NCI-H2029 treated with DMSO at 0.1 percent for 48 hours (cell line): ENCODE measurements around the gene KCNN2.

Source experiments
- DNase-seq: peaks from one replicate; lab custom pipeline; 2025; lab: John Stamatoyannopoulos, UW

The KCNN2 gene

GRCh38 chr5:114362977-114363761 is 1.3 kb downstream of the KCNN2 start:
- no peak for DNase-seq

DNA sequence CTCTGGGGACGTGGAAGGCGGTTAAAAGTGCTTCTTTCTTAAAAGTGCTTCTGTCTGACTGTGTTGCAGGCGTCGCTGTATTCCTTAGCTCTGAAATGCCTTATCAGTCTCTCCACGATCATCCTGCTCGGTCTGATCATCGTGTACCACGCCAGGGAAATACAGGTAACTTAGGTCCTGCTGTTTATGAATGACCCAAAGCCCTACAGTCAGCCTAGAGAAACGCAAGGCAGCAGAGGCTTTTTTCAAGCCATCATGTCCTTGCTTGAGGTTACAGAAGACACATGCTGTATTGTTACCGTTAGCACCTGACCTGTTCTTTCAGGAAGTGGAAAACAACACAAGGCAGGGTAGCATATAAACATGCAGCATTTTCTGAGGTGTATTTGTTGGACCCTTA is 2.0 kb downstream of the KCNN2 start:
- DNase-seq, result no peak

- no peak for DNase-seq
These were observed 5.2 kb downstream of the KCNN2 start for GRCh38 chr5:114367029-114367428.

- no peak for DNase-seq
These were observed 8.0 kb downstream of the KCNN2 start for GRCh38 chr5:114369680-114370417.

- DNase-seq, result no peak
These were observed 15.4 kb downstream of the KCNN2 start for GRCh38 chr5:114377050-114377844.

DNA sequence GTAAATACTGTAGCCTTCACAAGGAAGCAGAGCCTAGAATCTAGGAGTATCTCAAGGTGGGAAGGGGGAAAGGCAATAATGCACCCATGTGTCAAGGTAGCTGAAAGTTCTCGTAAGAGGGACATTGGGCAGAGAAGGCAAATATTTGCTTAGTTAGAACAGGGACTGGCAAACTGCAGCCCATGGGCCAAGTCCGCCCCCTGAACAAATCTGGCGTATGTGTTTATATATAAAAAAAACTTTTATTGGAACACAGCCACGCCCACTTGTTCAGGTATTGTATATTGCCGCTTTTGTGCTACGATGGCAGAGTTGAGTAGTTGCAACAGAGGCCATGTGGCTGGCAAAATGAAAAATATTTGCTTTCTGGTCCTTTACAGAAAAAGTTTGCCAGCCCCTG is 16.1 kb downstream of the KCNN2 start:
- no peak for DNase-seq

DNA sequence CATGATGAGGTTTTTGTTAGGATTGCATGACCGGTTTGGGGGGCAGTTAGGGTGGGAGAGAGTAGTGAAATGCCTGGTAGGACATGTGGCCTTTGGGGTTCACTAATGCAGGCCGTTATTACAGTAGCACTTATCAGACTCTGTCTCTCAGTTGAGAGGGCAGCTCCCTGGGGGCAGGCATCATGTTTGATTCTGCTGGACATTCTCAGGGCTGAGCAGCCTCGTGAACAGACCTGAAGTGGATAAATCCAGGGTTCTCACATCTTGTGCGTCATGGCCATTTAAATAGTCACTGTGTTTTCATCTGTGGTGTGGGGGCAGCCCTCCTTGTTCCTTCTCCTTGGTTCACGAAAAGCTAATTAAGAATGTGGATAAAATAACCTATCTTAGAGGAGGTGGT is 18.9 kb downstream of the KCNN2 start:
- no peak for DNase-seq

DNA sequence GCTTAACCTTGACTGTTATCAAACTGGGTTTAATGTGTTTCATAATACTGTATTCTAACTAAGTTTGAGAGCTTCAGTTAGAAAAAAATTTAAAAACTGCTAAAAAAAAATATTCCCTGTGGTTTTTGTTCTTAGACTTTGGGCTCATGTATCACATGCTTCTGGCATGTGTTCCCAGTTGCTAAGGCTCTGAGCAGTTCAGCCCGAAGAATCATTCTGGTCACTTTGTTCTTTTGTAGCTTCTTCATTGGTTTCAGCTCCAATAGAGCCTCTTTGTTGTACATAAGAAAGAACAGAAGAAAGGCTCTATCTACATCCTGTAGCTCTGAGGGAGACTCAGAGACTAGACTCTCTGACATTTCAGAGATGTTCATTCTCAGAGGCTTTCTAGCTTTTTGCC is 25.6 kb downstream of the KCNN2 start:
- DNase-seq, result no peak

GRCh38 chr5:114390431-114390830 is 28.6 kb downstream of the KCNN2 start:
- no peak for DNase-seq

DNA sequence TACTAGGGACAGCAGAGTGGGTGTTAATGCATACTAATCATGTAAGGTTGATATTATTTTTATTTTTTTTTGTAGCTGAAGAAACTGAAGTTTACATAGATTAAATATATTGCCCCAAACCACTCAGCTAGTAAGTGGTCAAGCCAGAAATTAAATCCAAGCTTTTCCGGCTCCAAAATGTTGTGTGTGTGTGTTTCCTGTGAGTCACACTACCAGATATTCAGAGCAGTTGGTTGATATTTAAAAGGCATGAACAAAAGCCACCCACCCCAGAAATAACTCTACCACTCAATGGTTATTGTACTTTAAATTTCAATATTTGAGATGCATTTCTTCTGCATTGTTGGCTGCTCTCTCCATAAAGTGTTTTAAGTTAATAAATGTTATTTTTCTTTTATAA is 29.5 kb downstream of the KCNN2 start:
- no peak for DNase-seq

DNA sequence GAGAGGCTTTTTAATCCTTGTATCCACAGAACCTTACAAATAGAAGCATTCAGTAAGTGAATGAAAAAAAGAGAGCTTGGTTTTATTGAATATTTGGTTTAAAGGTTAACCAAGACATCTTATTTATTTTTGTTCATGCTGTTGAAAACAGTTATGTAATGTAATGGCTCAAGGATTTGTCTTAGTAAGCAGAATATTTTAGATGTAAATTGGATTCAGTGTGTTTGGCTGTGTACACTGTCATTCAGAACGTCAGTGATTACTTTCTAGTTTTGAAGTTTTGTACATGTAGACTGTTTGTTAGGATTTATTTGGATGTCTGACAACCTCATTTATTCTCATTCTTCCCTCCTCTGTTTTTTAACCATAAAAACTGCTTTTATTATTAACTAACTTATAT is 31.3 kb downstream of the KCNN2 start:
- no peak for DNase-seq

GRCh38 chr5:114402206-114402605 is 40.3 kb downstream of the KCNN2 start:
- DNase-seq, result no peak

DNA sequence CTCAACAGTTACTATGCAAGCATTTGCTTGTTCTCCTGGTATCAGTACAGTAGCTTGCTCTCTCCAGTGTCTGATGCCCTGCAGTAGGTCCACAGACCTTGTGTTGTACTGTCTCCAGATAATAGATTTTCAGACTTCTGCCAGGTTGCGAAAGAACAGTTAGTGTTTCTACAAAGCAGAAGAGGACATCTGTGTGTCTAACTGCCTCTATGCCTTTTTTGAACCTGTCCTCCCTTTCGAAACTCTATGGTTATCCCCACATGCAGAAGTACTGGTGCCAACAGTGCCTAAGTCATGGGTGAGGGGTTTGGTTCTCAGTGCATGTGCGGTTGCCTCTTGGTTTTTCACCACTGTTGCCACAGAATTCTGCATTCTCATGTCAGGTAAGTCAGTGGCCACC is 45.9 kb downstream of the KCNN2 start:
- DNase-seq, result no peak

DNA sequence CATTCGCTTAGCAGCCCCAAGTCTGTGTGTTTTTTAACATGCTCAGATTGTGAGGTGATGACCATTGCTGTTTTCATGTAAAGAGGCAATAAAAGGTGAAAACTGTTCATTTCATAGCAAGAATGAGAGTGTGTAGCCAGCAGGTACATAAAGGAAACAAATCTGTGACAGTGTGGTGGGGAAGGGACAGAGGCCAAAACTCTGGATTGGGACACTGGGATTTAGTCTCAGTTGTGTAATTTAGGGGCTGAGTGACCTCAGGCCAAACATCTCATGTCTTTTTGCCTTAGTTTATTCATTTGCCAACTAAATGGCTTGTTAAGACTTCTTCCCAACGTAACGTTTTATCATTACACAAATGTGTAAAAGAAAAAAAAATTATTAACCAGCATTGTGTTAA is 47.0 kb downstream of the KCNN2 start:
- DNase-seq, result no peak

- no peak for DNase-seq
These were observed 49.6 kb downstream of the KCNN2 start for GRCh38 chr5:114411380-114411931.

DNA sequence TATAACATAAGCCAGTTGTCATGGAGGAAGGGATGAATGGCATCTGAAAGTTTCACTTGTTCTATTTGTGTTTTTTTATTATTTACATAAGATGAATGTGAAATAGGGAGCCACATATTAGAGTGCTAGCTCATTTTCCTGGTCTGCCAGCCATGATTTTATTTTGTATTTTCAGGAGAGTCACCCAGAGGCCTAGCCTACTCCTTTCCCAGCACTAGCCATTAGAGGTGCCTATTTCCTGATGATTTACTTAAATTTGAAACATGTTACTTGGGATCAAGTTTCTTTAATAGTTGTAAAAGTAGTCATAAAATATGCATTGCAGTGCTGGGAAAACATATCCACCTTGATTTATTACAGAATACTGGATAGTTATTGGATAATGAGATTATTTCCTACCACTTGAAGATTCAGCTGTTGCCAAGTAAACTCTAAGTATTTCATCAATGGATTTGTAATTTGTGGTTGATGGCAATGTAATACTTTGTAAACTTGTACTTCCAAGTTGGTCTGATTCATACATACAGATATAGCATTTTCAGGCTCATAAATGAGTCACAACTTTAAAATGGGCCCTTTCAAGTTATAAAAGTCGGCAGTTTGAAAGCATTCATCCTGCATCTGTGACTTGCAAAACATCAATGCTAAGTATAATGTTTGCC is 50.8 kb downstream of the KCNN2 start:
- DNase-seq, result no peak

DNA sequence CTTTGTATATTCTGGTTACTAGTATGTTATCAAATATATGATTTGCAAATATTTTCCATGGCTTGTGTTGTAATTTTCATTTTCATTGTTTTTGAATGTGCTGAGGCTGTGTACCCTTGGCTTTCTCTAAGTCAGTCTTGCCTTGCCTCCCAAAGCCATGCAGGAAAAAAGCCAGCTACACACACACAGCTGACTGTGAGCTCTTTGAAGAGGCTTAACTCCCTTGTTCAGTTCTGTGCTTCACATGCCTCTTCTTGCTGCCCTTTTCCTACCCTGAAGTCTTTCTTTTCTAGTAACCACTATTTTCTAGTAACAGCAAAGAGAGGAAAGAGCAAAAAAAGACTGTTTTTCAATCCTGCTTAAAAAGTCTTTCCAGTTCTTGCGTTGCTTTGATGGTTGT is 53.9 kb downstream of the KCNN2 start:
- no peak for DNase-seq

GRCh38 chr5:114416254-114416653 is 54.4 kb downstream of the KCNN2 start:
- no peak for DNase-seq

DNA sequence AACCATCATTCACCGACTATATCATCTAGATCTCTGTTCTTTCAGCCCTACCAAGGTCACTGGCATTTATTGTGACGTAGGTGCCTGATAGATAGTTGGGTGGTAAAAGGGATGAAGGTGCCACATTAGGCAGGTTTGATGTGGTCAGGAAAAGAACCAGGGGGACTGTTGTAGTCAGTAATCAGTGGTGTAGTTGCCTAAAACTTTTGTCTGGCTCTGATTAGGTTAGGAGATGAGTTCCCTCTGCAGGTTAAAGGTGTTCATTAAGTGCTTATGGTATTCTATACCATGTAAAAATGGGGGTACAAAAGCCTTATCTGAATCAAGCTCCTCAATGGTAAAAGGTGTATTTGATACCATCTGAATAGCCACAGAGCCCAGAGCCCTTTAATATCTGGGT is 55.6 kb downstream of the KCNN2 start:
- no peak for DNase-seq

DNA sequence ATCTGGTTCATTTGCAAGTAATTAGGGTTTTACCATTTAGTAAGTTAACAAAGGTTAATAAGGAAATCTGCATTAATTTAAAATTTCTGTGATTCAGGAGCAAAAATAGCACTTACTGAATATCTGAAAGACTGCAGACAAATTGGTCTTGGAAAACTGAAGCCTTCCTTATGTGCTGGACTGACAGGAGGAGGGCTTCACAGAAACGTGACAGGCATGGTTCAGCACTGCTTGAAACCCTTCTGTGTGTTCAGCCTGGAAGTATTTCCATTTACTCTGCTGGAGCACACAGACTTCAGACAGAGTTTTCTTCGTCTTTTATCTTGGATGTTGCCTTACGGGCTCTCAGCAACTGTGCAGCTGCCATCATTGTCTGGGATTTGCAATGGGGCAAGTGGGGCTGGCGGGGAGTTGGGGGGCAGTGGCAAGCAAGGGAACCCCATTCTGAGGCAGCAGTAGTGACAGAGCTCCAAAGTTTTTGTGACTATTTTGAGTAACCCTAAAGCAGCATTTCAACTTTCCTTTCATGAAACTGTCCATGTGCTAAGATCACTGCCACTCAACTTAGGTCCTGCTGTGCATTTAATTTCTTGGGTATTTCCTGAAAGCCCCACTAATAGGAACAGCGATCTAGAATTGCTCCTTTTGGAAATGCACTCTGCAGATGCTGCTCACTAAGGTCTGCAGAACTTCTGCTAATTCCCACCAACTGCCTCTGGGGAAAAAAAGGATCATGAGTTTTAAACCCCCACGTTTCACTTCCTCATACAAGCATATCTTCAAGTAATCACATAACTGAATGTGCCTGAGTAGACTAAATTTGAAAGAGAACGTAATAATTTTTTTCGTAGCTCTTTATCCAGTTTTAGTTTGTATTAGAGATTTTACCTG is 56.6 kb downstream of the KCNN2 start:
- no peak for DNase-seq

DNA sequence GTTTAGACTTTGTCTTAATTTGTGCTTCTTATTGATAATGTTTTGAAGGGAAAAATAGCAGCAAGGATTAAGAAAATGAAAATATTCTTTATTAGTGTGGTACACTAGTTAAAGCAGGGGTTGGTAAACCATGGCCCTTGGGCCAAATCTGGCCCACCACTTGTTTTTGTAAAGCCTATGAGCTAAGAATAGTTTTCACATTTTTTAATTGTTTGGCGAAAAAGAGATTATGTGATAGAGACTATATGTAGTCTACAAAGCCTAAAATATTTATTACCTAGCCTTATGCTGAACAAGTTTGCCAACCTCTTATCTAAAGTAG is 57.2 kb downstream of the KCNN2 start:
- DNase-seq, result no peak
